ENCODE results near the gene PLEKHD1.

PLEKHD1 gene

DNA sequence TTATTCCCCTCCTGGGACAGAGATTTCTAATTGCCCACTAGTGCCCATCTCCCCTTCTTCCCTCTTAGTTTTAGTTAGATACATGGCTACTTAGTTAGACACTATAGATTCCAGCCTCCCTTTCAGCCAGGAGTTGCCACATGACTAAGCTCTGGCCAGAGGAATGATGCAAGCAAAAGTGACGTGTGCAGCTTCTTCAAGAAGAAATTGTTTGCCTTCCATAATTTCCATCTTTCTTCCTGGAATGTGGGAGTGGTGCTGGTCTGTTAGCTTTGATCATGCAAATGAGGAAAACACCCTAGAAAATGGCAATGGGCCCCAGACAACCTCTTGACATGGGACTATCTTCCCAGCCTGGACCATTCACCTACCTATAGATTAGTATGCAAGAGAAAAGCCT, 68.7 kb downstream of the PLEKHD1 start:
- no peak for DNase-seq

DNA sequence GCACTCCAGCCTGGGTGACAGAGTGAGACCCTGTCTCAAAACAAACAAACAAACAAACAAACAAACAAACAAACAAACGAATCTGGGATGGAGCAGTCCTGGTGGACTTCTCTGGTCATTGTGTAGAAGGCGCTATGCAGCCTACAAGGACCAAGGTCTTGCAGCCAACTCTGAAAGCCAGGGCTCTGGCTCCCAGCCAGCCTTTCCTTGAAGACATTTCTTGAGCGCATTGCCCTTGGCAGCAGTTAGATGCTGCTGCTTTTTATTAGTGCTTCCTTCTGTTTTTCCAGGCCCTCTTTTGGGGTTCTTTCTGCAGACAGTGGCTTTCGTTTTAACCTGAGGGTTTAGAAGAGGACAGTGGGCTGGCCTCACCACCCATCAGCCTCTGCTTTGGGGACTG, 70.0 kb downstream of the PLEKHD1 start:
- no peak for DNase-seq

DNA sequence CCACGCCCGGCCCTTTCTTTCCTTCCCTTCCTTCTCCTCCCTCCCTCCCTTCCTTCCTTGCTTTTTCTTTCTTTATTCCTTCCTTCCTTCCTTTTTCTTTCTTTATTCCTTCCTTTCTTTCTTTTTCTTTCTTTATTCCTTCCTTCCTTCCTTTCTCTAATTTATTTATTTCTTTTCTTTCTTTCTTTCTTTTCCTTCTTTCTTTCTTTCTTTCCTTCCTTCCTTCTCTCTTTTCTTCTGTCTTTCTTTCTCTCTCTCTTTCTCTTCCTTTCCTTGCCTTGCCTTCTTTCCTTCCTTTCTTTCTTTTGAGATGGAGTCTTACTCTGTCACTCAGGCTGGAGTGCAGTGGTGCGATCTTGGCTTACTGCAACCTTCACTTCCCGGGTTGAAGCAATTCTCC, 74.2 kb downstream of the PLEKHD1 start:
- no peak for DNase-seq

DNA sequence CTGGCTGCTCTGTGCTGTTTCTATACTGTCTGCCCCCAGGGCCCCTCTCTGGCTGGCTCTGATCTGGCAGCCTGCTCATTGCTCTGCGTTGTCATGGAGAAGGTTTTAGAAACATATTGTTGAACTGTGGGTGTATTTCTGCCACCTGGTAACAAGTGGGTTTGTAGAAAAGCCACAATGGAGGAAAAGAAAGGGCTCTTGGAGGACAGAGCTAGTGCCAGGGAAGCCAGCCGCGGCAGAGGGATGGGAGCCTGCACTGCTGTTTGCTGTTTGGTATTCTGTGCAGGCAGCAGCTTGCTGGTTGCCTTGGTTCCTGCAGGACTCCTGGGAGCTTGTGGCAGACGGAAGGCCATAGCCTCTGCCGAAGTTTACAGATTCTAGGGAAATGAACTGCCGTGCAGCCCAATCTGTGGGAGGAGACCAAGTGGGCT, 75.1 kb downstream of the PLEKHD1 start:
- no peak for DNase-seq

DNA sequence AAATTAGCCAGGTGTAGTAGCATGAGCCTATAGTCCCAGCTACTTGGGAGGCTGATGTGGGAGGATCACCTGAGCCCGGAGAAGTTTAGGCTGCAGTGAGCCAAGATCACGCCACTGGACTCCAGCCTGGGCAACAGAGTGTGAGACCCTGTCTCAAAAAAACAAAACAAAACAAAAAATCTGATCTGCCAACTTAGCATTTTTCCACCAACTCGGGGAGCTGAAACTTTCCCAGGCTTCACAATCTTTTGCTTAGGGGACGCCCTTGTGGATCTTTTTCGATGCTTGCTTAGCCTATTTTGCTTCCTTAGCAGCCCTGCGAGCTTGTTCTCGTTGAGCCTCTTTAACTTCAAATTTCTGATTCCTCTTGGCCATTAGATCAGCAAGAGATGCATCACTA, 76.3 kb downstream of the PLEKHD1 start:
- no peak for DNase-seq

- no peak for DNase-seq
These were observed 77.4 kb downstream of the PLEKHD1 start for GRCh38 chr14:69561893-69562292.

GRCh38 chr14:69567563-69567962, 83.0 kb downstream of the PLEKHD1 start:
- DNase-seq: no peak

- DNase-seq: no peak
These were observed 85.3 kb downstream of the PLEKHD1 start for GRCh38 chr14:69569859-69570258.

GRCh38 chr14:69570836-69571330, 86.4 kb downstream of the PLEKHD1 start:
- DNase-seq: no peak

DNA sequence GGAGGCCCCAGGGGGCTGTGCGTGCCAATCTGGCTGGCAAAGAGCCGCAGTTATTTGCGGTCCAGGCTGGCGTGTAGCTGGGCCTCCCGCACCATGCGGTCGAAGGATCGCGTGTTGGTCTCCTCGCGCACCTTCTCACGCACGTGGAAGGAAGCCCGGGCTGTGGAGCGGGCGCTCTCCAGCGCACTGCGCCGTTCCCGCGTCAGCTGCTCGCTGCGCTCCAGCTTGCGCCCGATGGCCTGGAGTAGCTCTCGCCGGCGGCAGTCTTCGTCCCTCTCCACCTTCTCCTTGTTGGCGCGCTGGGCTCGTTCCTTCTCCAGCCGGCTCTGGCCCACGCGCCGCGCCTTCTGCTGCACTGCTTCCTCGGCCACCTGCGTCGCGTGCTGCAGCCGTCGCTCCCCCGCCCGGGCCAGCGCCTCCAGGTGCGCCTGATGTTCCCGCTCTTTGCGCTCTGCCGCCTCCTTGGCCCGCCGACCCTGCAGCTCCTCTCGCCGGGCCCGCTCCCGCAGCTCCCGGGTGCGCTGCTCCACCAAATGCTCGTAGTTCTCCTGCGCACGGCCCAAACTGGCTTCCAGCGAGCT, 87.0 kb downstream of the PLEKHD1 start:
- no peak for DNase-seq

- DNase-seq: no peak
These were observed 87.7 kb downstream of the PLEKHD1 start for GRCh38 chr14:69572030-69572840.

DNA sequence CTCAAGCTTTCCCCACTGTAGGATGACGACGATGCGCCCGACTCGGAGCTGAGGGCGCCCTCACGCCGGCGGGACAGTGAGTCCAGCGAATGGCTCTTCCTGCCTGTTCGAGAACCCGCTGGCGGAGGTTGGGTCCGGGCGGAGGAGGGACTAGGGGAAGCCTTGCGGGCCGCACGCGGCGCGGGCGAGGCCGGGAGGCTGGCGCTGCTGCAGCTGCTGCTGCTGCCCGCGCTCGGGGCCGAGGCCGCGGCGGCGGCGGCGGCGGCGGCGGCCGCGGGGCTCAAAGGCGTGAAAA, 88.3 kb downstream of the PLEKHD1 start:
- no peak for DNase-seq

DNA sequence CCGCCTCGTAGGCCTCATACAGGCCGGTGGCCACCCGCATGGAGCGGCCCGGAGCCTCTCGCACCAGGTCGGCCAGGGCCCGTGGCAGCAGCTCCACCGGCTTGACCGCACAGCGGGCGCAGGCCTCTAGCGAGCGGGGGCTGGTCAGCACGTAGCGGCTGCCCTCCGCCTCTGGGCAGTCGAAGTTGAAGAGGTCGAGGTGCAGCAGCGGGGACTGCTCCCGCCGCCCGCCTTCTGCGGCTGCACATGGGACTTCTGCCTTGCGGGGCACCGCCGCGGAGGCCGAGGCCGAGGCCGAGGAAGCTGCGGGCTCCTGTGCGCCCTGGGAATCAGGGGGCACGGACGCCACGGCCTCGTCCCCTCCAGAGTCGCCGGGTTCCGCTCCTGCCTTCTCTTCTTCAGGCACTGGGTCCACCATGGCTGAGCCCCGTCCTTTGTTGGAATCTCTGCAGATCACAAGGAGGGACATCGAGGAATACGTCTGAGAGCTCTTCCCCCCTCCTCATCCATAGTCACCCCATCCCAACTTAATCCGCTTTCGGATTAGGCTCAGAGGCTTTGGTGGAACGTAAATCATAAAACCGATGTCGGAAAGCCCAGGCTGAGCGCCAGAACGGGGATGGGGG, 88.8 kb downstream of the PLEKHD1 start:
- DNase-seq: no peak

DNA sequence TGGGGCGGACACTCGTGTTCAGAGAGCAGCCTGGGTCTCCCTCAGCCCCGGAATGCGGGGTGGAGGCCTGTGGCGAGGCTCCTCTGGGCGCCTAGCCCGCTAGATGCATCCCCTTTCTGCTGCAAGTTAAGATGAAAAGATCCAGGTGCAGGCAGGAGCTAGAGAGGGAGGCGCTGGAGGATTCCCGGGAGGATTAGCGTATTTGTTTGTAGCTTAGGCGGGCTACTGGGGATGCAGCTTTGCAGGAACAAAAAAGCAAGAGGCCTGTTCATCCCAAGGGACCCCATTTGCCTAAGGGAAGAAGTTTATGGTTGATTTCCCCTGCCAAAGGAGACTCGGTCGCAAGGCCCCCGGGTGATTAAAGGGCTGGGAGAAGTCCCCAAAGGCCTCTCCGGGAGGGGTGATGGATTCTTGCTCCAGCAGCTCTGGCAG, 89.3 kb downstream of the PLEKHD1 start:
- no peak for DNase-seq

DNA sequence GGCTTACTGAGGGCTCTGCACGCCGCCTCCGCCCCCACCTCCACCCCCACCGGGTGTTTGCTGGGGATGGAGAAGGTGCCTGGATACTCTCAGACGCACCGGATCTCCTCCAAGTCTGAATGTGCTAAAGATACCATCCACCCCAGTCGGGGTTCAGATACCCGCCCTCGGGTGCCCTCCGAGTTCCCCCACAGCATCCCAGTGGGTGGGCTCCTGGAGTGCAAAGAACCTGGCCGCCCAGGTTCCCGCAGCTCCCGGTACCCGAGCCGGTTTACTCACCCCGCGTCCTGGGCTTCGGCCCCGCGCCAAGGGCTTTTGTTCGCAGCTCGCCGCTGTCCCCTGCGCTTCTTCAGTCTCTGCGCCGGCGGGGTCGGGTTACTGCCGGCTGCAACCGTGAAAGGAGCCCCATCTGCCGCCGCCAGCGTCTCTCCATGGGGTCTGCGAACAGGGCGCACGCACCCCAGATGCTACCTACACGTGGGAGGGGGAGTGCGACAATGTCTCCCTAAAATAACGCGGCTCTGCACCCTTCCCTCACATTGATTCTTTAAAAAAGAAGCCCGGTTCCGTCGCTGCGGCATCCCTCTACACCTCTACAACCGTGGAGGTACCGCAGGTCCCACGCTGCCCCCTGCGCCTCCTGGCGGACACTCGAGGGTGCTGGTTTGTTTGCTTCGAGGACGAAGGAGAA, 89.9 kb downstream of the PLEKHD1 start, which contains the start of gene CCDC177:
Gene CCDC177 (minus strand): TSS at position 609 of the 691 bp plus-strand sequence. CDS start 1,249 bp downstream, outside the sequence.
- no peak for DNase-seq

GRCh38 chr14:69574954-69575295, 90.4 kb downstream of the PLEKHD1 start:
- no peak for DNase-seq

- DNase-seq: no peak
These were observed 94.9 kb downstream of the PLEKHD1 start for GRCh38 chr14:69579476-69579875.

DNA sequence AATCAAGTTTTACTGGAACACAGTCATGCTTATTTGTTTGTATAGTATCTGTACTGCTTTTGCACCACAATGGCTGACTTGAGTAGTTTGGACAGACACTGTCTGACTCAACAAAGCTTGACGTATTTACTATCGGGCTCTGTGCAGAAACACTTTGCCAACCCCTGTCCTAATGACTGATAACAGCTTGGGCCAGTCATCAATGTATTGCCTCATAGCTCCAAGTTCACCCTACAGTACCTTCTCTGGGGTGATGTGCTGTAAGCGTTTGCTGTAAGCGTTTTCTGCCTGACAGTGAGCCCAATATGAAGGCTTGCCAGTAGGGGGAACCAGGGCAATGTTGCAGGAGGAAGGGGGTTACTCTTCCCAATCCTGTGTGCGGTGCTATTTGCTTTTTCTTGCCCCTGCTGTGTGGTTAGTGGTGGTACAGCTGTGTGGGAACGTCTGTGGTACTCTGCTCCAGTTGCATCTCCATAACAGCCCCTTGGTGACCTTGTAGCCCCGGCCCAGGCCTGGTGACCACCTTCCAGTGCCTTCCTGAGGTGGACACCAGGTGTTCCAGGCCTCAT, 95.6 kb downstream of the PLEKHD1 start:
- no peak for DNase-seq

All from amniotic stem cell (primary cell).